ENCODE data around the gene SHROOM2. TPM values are rescaled to one million over a fixed set of nuclear protein-coding genes. Genes with fewer than 3 reads are reported as not detected.

The SHROOM2 gene
- total RNA-seq, 4 donors from 2014 or later = 0.05 to 0.36 (median 0.26) TPM

DNA sequence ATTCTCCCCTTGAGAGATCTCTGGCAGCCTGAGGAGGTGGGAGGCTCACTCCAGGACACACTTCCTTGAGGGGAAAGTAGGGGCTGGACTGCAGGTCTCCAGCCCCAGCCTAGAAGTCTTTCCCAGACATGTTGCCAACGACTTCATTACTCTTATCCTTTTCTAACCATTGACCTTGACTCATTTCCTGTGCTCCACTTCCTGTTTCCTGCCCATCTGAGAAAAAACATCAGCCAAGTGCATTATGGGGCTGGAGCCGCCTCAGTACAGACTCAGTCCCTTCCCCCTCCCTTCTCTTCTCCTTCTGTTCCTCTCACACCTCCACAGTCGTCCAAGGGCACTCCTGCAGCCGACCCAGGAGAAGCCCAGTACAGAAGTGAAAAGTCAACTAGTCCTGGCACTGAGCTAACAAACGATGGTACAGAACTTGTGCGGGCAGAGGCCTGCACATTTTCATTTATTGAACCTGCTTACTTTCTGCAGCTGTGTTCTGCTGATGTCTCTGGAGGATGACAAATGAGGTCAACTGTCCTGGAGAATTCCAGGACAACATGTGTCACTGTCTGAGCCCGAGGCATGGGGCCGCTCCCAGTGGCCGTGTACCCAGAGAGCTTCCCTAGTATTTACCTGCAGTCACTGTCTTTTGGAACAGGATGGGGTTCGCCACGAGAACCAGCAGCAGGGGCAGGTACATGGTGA is 40.7 kb upstream of the SHROOM2 start:
- ATAC-seq (no peak), DNase-seq (no peak)
- no peaks in the 10 kb centered on the region for H3K9me3 ChIP-seq
- H3K4me3 ChIP-seq = no peak overlapping the region
- intact Hi-C loops (cut with DNase I; ENCODE audit: low total_unique reads) = no loop called here
- in situ Hi-C loops (cut with MboI; ENCODE audit: low sequenced_read_pairs in 4 of 4) = no loop called here
- peak overlapping the region in 1 of 4 donors; percentile 20 for H3K27ac ChIP-seq
- H3K4me1 ChIP-seq = no peaks in the 10 kb centered on the region
- H3K27me3 ChIP-seq = no peaks in the 10 kb centered on the region
- TF ChIP-seq, protein P1, sequence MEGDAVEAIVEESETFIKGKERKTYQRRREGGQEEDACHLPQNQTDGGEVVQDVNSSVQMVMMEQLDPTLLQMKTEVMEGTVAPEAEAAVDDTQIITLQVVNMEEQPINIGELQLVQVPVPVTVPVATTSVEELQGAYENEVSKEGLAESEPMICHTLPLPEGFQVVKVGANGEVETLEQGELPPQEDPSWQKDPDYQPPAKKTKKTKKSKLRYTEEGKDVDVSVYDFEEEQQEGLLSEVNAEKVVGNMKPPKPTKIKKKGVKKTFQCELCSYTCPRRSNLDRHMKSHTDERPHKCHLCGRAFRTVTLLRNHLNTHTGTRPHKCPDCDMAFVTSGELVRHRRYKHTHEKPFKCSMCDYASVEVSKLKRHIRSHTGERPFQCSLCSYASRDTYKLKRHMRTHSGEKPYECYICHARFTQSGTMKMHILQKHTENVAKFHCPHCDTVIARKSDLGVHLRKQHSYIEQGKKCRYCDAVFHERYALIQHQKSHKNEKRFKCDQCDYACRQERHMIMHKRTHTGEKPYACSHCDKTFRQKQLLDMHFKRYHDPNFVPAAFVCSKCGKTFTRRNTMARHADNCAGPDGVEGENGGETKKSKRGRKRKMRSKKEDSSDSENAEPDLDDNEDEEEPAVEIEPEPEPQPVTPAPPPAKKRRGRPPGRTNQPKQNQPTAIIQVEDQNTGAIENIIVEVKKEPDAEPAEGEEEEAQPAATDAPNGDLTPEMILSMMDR (IDR thresholded peaks at IDR 0.05 in 4 of 5, conservative IDR thresholded peaks at IDR 0.05 in 1 of 5) = no peak
- TF ChIP-seq POLR2A (IDR thresholded peaks at IDR 0.05) = no peak
- H3K36me3 ChIP-seq = no peaks in the 10 kb centered on the region

DNA sequence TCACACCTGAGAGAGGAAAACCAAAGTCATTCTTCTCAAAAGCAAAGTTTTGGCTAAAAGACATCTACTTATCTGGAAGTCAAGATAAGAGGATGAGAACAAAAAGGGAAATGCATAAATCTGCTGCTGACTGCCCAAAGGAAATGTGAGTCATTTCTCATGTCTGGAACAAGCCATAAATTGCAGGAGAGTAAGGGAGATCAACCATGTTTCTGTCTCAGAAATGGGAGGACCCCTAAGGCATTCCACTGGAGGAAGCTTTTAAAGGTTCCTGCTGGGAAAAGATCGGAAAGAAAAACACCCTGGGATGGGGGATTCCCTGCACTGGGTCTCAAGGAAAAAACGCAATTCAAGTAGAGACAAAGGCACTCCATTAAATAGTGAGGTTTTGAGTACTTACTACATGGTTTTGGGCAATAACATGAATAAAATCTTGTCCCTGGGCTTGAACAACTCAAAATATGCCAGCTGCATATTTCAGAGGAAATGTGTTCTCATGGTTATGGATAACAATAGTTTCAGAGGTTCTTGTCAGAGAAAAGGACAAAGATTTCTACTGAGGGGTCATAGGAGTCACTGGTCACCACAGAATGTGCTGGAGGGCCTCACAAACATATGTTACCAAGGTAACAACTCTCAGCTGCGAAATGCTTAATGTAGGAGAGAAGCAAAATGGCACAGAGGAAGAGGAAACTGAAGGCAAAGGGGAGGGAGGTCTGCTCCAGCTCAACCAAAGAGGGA is 39.9 kb upstream of the SHROOM2 start:
- no peaks in the 10 kb centered on the region for H3K36me3 ChIP-seq
- no peak for TF ChIP-seq POLR2A (IDR thresholded peaks at IDR 0.05)
- TF ChIP-seq, protein P1 (IDR thresholded peaks at IDR 0.05 in 4 of 5, conservative IDR thresholded peaks at IDR 0.05 in 1 of 5) = no peak
- peak overlapping the region in 1 of 4 donors; percentile 20 for H3K27ac ChIP-seq
- intact Hi-C loops (cut with DNase I; ENCODE audit: low total_unique reads) (no loop called here), in situ Hi-C loops (cut with MboI; ENCODE audit: low sequenced_read_pairs in 4 of 4) (no loop called here)
- no peak for ATAC-seq
- no peaks in the 10 kb centered on the region for H3K4me1 ChIP-seq
- H3K27me3 ChIP-seq = no peaks in the 10 kb centered on the region
- no peak overlapping the region for H3K4me3 ChIP-seq
- no peak for DNase-seq
- no peaks in the 10 kb centered on the region for H3K9me3 ChIP-seq

DNA sequence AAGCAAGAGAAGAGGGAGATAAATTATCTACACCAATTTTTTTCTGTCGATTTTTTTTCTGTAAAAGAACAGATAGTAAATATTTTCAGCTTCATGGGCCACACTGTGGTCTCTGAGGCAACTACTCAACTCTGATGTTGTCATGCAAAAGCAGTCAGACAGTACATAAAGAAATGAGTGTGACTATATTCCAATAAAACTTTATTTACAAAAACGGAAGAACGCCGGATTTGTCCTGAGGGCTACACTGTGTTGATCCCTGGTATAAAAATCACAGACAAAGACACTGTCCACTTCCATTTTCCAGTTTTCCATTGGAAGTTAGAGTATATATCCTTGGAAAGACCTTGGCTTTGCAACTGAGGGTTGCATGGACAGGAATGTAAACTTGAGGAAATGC is 38.6 kb upstream of the SHROOM2 start:
- in situ Hi-C loops (cut with MboI; ENCODE audit: low sequenced_read_pairs in 4 of 4) (no loop called here), intact Hi-C loops (cut with DNase I; ENCODE audit: low total_unique reads) (no loop called here)
- no peaks in the 10 kb centered on the region for H3K9me3 ChIP-seq
- ATAC-seq (no peak), DNase-seq (no peak)
- no peak for TF ChIP-seq POLR2A (IDR thresholded peaks at IDR 0.05)
- TF ChIP-seq, protein P1 (IDR thresholded peaks at IDR 0.05 in 4 of 5, conservative IDR thresholded peaks at IDR 0.05 in 1 of 5) = no peak
- H3K27me3 ChIP-seq = no peaks in the 10 kb centered on the region
- H3K27ac ChIP-seq = no peak overlapping the region
- H3K36me3 ChIP-seq = no peaks in the 10 kb centered on the region
- H3K4me3 ChIP-seq = no peak overlapping the region
- H3K4me1 ChIP-seq = no peaks in the 10 kb centered on the region

DNA sequence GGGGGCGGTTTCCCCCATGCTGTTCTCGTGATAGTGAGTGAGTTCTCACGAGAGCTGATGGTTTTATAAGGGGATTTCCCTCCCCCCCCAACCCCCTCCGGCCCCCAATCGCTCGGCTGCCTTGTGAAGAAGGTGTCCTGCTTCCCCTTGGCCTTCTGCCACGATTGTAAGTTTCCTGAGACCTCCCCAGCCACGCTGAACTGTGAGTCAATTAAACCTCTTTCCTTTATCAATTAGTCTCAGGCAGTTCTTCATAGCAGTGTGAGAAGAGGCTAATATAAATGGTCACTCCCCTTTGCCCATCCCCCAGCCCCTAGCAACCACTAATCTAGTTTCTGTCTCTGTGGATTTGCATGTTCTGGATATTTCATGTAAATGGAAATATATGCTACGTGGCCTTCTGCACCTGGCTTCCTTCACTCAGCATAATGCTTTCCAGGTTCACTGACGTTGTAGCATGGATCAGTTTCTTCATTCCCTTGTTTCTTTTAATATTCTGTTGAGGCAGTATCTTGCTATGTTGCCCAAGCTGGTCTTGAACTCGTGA is 37.0 kb upstream of the SHROOM2 start:
- ATAC-seq (no peak), DNase-seq (no peak)
- TF ChIP-seq POLR2A (IDR thresholded peaks at IDR 0.05) = no peak
- TF ChIP-seq, protein P1 (IDR thresholded peaks at IDR 0.05 in 4 of 5, conservative IDR thresholded peaks at IDR 0.05 in 1 of 5) = no peak
- H3K9me3 ChIP-seq = no peaks in the 10 kb centered on the region
- H3K4me1 ChIP-seq = no peaks in the 10 kb centered on the region
- in situ Hi-C loops (cut with MboI; ENCODE audit: low sequenced_read_pairs in 4 of 4) (no loop called here), intact Hi-C loops (cut with DNase I; ENCODE audit: low total_unique reads) (no loop called here)
- no peaks in the 10 kb centered on the region for H3K36me3 ChIP-seq
- H3K27ac ChIP-seq = no peak overlapping the region
- H3K27me3 ChIP-seq = no peaks in the 10 kb centered on the region
- no peak overlapping the region for H3K4me3 ChIP-seq
